Natural killer cell (primary cell): Measurements from ENCODE around the gene MASP1. TPM values are rescaled to one million over a fixed set of nuclear protein-coding genes. Genes with fewer than 3 reads are reported as not detected.

Experiments
- ATAC-seq, 3 donors: fragments of 150-1000 bp in 2 of 3; fragments of 200-7000 bp in 1 of 3; cut with Tn5 transposase; 1 replicate in 1 of 3; 2 replicates in 2 of 3; pipeline ENCODE4 v1.10.0; 2021; ENCODE audit warnings: mild to moderate bottlenecking in 2 of 3, moderate library complexity in 2 of 3
- DNase-seq, 2 donors: peaks; one replicate each; pipeline versions ENCODE4 v3.0.0 to v3.0.0-alpha.2; 2013 to 2021; ENCODE audit warnings: mixed read lengths in 1 of 2
- H3K27ac ChIP-seq: one replicate; pipeline ENCODE4 v1.5.1; 2013; ENCODE audit warnings: mild to moderate bottlenecking, low read length
- H3K27me3 ChIP-seq: one replicate; pipeline ENCODE4 v1.6.1; 2013; ENCODE audit warnings: low read length; ENCODE audit not compliant: control insufficient read depth, insufficient read depth
- H3K36me3 ChIP-seq: one replicate; pipeline ENCODE4 v1.6.1; 2013; ENCODE audit warnings: low read length; ENCODE audit not compliant: control insufficient read depth, insufficient read depth
- H3K4me1 ChIP-seq: one replicate; pipeline ENCODE4 v1.6.1; 2013; ENCODE audit warnings: low read length; ENCODE audit not compliant: control insufficient read depth, insufficient read depth
- H3K4me3 ChIP-seq: one replicate; pipeline ENCODE4 v1.5.1; 2013; ENCODE audit warnings: low read length
- H3K9me3 ChIP-seq: one replicate; pipeline ENCODE4 v1.6.1; 2013; ENCODE audit warnings: low read length; ENCODE audit not compliant: control insufficient read depth, insufficient read depth
- H3K27ac Mint-ChIP-seq, 2 donors: one replicate each; pipeline ENCODE4 v1.8.0; 2022; ENCODE audit warnings: mild to moderate bottlenecking in 2 of 2, mixed read lengths in 2 of 2, moderate library complexity in 1 of 2
- H3K27me3 Mint-ChIP-seq, 2 donors: one replicate each; pipeline ENCODE4 v1.8.0; 2022; ENCODE audit warnings: low read depth in 2 of 2, mixed read lengths in 2 of 2
- H3K36me3 Mint-ChIP-seq: one replicate; pipeline ENCODE4 v1.8.0; 2022; ENCODE audit warnings: mixed read lengths
- H3K4me1 Mint-ChIP-seq, 2 donors: one replicate each; pipeline ENCODE4 v1.8.0; 2022; ENCODE audit warnings: mixed read lengths in 2 of 2
- H3K4me3 Mint-ChIP-seq: one replicate; pipeline ENCODE4 v1.8.0; 2022; ENCODE audit warnings: mild to moderate bottlenecking, moderate library complexity, mixed read lengths
- H3K9me3 Mint-ChIP-seq, 2 donors: one replicate each; pipeline ENCODE4 v1.8.0; 2022; ENCODE audit warnings: mixed read lengths in 2 of 2
- WGBS: methylation state at CpG from one replicate; pipeline ENCODE4 v1.1.7; 2013; ENCODE audit warnings: missing lambda C conversion rate; ENCODE audit not compliant: insufficient coverage; 5-methylcytosine and 5-hydroxymethylcytosine counted together
- intact Hi-C: fragments of 100-400 bp; cut with micrococcal nuclease; formaldehyde crosslinking; loops from one replicate; pipeline ENCODE4 v1.14.2; 2022
- total RNA-seq, 4 donors: library from RNA; stranded (reverse); fragments of 120-200 nt in 1 of 4; gene quantifications; one replicate each; pipeline versions ENCODE4 v1.2.3 to v1.2.4, GENCODE V29; 2013 to 2022
- TF ChIP-seq, protein P1 (sequence below): fragments of 200-600 bp; IDR thresholded peaks from one replicate; pipeline ENCODE4 v1.8.0; 2022; ENCODE audit warnings: antibody characterized with exemption

Gene MASP1
- total RNA-seq, 3 donors from 2014 or later (not counting 1 experiment from before 2014, with no cell fraction given), result not detected

DNA sequence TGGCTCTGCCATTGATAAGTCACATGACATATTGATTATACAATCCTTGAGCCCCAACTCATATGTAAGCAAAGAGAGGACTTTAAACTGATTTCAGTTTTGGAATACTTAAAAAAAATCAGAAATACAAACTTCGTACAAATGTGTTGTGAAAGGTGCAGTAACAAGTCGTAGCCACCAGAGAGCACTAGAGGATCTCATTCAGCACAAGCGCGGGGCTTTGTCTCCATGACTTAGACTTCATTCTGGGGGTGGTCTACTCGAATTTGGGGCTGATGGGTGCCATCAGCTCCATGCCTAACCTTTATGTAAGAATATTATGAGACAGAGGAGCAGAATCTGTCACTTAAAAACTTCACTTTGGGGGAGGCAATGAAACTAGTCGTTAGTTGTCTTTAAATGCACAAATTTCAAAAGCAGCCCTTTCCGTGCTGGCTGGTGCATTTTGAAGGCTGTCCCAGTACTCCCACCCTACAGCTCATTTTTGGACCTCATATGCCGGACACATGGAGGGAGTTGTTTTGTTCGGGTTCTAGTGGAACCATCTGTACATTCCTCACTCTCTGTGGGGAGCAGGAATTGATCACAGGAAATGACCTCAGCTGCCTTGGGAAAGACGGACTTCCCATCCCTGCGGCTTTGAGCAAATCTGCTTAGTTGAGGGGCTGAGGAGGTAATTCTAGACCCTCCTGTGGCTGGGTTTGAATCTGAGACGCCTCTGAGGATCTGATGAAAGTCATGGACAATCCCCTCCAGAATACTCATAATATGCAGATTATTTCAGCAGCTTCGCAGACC lies 27.5 kb upstream of the MASP1 start:
- H3K27ac Mint-ChIP-seq, result no peak overlapping the region
- WGBS, result 10% methylated on average over 13 of the region's 13 CpGs
- peak; percentile 61 to 72 (median 64) for ATAC-seq

DNA sequence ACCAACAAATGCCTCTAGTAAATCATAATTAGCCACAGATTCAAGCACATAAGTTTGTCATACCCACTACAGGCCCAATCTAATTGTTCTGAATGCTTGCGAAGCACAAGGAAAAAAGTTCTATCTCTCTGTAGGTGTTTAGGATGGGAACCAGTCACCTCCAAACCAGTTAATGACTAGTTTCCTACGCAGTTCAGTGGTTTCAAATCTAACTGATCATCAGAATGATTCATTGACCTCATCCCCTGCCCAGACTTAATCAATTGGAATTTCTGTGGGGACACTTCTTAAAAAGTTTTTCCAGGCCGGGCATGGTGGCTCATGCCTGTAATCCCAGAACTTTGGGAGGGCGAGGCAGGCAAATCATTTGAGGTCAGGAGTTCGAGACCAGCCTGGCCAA lies 24.3 kb upstream of the MASP1 start:
- Mint-ChIP-seq H3K36me3 (no peaks in the 10 kb centered on the region), H3K9me3 (no peaks in the 10 kb centered on the region), H3K27ac (no peak overlapping the region), H3K4me1 (peaks cover 7% of the 10 kb centered on the region in 2 donors), H3K4me3 (no peak overlapping the region), H3K27me3 (peaks cover 30 to 54% of the 10 kb centered on the region in 2 donors)
- TF ChIP-seq, protein P1, sequence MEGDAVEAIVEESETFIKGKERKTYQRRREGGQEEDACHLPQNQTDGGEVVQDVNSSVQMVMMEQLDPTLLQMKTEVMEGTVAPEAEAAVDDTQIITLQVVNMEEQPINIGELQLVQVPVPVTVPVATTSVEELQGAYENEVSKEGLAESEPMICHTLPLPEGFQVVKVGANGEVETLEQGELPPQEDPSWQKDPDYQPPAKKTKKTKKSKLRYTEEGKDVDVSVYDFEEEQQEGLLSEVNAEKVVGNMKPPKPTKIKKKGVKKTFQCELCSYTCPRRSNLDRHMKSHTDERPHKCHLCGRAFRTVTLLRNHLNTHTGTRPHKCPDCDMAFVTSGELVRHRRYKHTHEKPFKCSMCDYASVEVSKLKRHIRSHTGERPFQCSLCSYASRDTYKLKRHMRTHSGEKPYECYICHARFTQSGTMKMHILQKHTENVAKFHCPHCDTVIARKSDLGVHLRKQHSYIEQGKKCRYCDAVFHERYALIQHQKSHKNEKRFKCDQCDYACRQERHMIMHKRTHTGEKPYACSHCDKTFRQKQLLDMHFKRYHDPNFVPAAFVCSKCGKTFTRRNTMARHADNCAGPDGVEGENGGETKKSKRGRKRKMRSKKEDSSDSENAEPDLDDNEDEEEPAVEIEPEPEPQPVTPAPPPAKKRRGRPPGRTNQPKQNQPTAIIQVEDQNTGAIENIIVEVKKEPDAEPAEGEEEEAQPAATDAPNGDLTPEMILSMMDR, result no peak
- Histone ChIP-seq H3K27me3 (peaks cover 4% of the 10 kb centered on the region), H3K36me3 (no peaks in the 10 kb centered on the region), H3K4me1 (peaks cover 6% of the 10 kb centered on the region), H3K4me3 (no peak overlapping the region), H3K9me3 (no peaks in the 10 kb centered on the region), H3K27ac (no peak overlapping the region)
- DNase-seq (no peak), ATAC-seq (no peak)
- intact Hi-C loops, result no loop called here
- WGBS, result 64% methylated on average over 5 of the region's 5 CpGs

More for the DNA sequence above, 27.5 kb upstream of the MASP1 start:
- intact Hi-C loops, result loop anchor here (1.0 kb wide), 2 partner anchors 360 to 395 kb away; no protein-coding TSS in a partner anchor
- Mint-ChIP-seq H3K27me3 (peaks cover 18 to 34% of the 10 kb centered on the region in 2 donors), H3K4me1 (peaks cover 11 to 14% of the 10 kb centered on the region in 2 donors), H3K36me3 (no peaks in the 10 kb centered on the region), H3K9me3 (no peaks in the 10 kb centered on the region), H3K4me3 (no peak overlapping the region)
- no peaks in the 10 kb centered on the region for H3K36me3 ChIP-seq
- TF ChIP-seq, protein P1, result peak; percentile 92
- H3K4me1 ChIP-seq, result peaks cover 12% of the 10 kb centered on the region
- peak in 1 of 2 donors; percentile 79 for DNase-seq
- peaks cover 2% of the 10 kb centered on the region for H3K27me3 ChIP-seq
- no peak overlapping the region for H3K4me3 ChIP-seq
- no peak overlapping the region for H3K27ac ChIP-seq
- H3K9me3 ChIP-seq, result no peaks in the 10 kb centered on the region

DNA sequence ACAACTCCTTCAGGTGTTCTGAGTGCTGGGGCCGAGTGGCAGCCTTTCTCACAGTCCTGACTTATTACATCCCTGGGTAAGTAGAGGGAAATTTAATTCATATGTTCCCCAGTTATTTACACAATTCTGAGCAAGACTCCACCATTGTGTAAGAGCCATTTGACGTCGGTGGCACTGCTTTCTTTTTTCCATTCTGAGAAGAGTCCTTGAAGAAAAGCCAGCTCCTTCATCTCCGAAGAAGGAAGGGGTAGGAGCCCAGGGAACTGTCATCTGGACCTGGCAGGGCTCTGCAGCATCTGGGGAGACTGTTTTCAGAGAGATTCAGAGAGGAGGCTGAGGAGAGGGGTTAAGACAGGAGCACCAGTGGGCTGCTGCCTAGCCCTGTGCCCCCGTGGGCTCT lies 22.6 kb upstream of the MASP1 start:
- no peaks in the 10 kb centered on the region for H3K9me3 ChIP-seq
- no peak overlapping the region for H3K4me3 ChIP-seq
- no peak overlapping the region for H3K27ac ChIP-seq
- H3K27me3 Mint-ChIP-seq, result peaks cover 39 to 70% of the 10 kb centered on the region in 2 donors
- H3K4me1 Mint-ChIP-seq, result peaks cover 7% of the 10 kb centered on the region in 2 donors
- intact Hi-C loops, result no loop called here
- H3K4me3 Mint-ChIP-seq, result no peak overlapping the region
- 53% methylated on average over 4 of the region's 5 CpGs for WGBS
- TF ChIP-seq, protein P1, result no peak
- ATAC-seq (no peak), DNase-seq (no peak)
- no peaks in the 10 kb centered on the region for H3K9me3 Mint-ChIP-seq
- no peak overlapping the region for H3K27ac Mint-ChIP-seq
- H3K4me1 ChIP-seq, result peaks cover 3% of the 10 kb centered on the region
- no peaks in the 10 kb centered on the region for H3K36me3 ChIP-seq
- H3K36me3 Mint-ChIP-seq, result no peaks in the 10 kb centered on the region
- peaks cover 6% of the 10 kb centered on the region for H3K27me3 ChIP-seq
